Measurements from ENCODE around the gene DRAXIN. TPM values are rescaled to one million over a fixed set of nuclear protein-coding genes. Genes with fewer than 3 reads are reported as not detected.
A peak's percentile ranks its signal among the peaks of the same experiment; 100 is the strongest.

Gene DRAXIN
- total RNA-seq, 2 experiments from 2014 or later, result 3.5 to 4.1 TPM

DNA sequence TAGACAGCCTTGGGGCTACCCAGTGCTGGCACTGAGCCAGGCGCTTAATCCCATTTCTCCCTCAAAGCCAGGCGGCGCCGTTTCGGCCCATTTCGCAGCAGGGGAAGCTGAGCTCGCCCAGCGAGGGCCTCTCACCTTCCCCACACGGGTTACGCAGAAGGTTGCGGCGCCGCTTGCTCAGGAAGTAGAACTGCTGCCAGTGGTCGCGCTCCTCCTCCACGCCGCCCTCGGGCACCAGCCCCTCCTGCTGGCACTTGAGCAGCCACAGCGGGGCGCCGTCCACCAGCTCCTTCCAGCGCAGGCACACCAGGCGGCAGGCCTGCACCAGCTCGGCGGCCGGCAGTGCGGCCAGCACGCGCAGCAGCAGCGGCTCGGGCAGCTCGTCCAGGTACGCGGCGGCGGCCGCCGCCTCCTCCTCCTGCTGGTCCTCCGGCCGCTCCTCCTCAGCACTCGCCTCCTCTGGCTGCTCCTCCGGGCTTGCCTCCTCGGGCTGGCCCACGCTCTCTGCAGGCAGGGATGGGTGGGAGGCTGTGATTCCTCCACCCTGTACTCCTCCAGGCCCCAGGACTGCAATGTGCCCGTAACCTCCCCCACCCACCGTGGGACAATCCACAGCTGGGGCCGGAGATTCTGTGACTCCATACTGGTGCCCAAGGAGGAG is 41.0 kb upstream of the DRAXIN start:
- H3K36me3 Mint-ChIP-seq, result no peaks in the 10 kb centered on the region
- peaks cover 18% of the 10 kb centered on the region for H3K4me1 Mint-ChIP-seq
- H3K27me3 Mint-ChIP-seq, result no peaks in the 10 kb centered on the region
- peak; percentile 85 for ATAC-seq (ENCODE audit: low read depth)
- H3K4me3 Mint-ChIP-seq, result peak overlapping the region; percentile 61
- peak overlapping the region; percentile 65 for H3K27ac Mint-ChIP-seq
- DNase-seq, result peak; percentile 88
- POLR2A ChIA-PET, result interaction anchor here (0.6 to 8.2 kb wide), 9 partner anchors 13 to 638 kb away, joined by 3 to 86 read pairs (median 10); partner anchors contain the start of genes AGTRAP and FBXO6
- H3K9me3 Mint-ChIP-seq, result no peaks in the 10 kb centered on the region

DNA sequence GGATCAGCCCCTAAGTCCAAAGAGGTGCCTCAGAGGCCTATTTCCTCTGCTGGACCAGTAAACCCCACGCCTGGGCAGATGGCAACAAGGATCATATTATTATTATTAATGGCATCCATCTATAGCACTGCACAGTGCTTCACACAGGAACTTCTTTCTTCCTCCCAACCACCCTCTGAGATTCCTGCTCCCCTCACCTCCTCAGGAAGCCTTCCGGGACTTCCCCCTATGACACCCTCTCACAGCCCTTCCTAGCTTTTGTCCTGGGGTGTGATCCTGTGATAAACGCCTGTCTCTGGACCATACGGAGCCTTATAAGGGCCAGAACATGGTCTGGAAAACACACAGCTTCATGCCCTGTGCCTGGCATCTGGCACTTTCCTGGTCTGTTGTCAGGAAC is 40.5 kb upstream of the DRAXIN start:
- POLR2A ChIA-PET, result interaction anchor here (0.8 to 8.2 kb wide), 6 partner anchors 13 to 639 kb away, joined by 3 to 86 read pairs (median 14); partner anchors contain the start of gene FBXO6
- no peak for DNase-seq
- Mint-ChIP-seq H3K4me1 (peaks cover 19% of the 10 kb centered on the region), H3K27ac (peak overlapping the region; percentile 72), H3K9me3 (no peaks in the 10 kb centered on the region), H3K27me3 (no peaks in the 10 kb centered on the region), H3K4me3 (peak overlapping the region; percentile 61), H3K36me3 (peaks cover 2% of the 10 kb centered on the region)
- no peak for ATAC-seq (ENCODE audit: low read depth)

DNA sequence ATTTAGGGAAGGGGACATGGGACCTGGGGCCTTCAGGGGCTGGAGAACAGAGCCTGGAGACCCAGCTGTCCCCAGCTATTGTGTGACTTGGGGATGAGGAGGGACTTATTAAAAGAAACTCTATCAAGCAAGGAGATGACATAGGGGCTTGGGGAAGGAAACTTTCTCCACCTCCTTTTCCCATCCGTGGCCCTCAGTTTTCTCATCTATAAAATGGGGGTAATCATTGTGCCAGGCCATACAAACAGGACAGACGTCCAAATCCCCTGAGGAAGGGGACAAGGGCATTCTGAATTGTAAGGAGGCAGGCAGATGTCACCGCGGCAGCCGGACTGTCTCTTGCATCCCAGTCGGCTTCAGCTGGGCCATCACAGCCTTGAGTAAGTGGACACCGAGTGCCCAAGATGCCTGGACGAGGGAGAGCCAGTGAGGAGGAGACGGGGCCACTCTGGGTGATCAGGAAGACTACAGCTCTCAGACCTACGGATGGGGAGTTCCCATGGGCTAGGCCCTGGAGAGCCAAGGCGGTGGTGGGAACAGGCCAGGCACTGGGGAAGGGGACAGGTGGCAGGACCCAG is 39.2 kb upstream of the DRAXIN start:
- H3K27ac Mint-ChIP-seq, result peak overlapping the region; percentile 64
- DNase-seq (no peak), ATAC-seq (ENCODE audit: low read depth) (no peak)
- H3K4me1 Mint-ChIP-seq, result peaks cover 19% of the 10 kb centered on the region
- no peak overlapping the region for H3K4me3 Mint-ChIP-seq
- H3K9me3 Mint-ChIP-seq, result no peaks in the 10 kb centered on the region
- no peaks in the 10 kb centered on the region for H3K27me3 Mint-ChIP-seq
- peaks cover 5% of the 10 kb centered on the region for H3K36me3 Mint-ChIP-seq
- POLR2A ChIA-PET, result interaction anchor here (2.0 to 8.2 kb wide), 4 partner anchors 11 to 256 kb away, joined by 8 to 86 read pairs (median 46); partner anchors contain the start of gene FBXO6

DNA sequence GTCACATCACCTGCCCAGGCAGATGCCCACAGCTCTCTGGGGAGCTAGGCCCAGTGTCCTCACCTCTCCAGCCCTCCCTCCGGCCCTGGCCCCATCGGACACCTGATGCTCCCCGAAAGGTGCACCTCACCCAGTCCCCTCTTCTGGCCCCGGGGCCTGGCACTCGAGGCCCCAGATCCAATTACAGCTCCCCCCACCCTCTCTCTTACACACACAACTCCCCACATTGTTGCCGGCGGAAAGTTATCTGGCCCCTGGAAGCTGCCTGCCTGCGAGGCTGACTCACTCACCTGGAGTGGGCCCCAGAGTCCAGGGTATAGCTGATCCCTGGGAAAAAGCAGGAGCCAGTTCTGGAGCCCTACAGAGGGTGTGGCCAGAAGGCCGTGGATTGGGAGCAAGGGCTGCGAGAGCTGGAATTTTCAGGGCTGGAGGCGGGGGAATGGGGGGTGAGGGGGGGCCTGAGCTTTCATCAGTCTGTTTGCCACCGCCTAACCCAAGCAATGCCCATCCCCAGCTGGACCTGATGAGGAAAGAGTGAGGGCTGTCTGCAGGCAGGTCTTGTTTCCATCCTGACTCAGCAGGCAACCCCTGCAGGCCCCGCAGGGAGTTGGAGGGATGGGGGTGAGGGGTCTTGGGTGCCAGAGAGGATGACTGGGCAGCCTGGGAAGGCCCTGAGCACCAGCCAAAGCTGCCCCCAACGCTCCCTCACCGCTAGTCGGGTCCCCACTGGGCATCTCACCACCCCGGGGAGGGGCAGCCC is 38.2 kb upstream of the DRAXIN start:
- Mint-ChIP-seq H3K4me1 (peaks cover 19% of the 10 kb centered on the region), H3K36me3 (peaks cover 12% of the 10 kb centered on the region), H3K9me3 (no peaks in the 10 kb centered on the region), H3K4me3 (peak overlapping the region; percentile 48), H3K27me3 (no peaks in the 10 kb centered on the region), H3K27ac (peak overlapping the region; percentile 12)
- POLR2A ChIA-PET, result interaction anchor here (0.8 to 8.2 kb wide), 6 partner anchors 10 to 255 kb away, joined by 3 to 86 read pairs (median 8); partner anchors contain the start of genes CLCN6, FBXO6 and MTHFR
- ATAC-seq (ENCODE audit: low read depth), result no peak
- DNase-seq, result no peak

DNA sequence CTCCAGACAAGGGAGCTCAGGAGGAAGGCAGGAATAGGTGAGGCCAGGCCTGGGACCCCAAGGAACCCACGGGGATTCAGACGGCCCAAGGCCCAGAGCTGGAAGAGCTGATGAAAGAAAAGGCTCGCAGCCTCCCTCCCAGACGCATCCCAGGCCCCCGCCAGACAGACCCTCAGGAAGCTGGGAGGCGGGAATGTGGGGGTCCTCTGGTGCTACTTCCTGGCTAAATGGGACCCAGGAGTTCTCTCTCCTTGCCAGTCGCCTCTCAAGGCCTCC is 37.7 kb upstream of the DRAXIN start:
- Mint-ChIP-seq H3K27ac (peak overlapping the region; percentile 42), H3K9me3 (no peaks in the 10 kb centered on the region), H3K27me3 (no peaks in the 10 kb centered on the region), H3K36me3 (peaks cover 14% of the 10 kb centered on the region), H3K4me3 (peak overlapping the region; percentile 48), H3K4me1 (peaks cover 19% of the 10 kb centered on the region)
- ATAC-seq (ENCODE audit: low read depth) (no peak), DNase-seq (no peak)
- POLR2A ChIA-PET, result interaction anchor here (1.2 to 8.2 kb wide), 5 partner anchors 10 to 254 kb away, joined by 3 to 86 read pairs (median 8); partner anchors contain the start of gene FBXO6

DNA sequence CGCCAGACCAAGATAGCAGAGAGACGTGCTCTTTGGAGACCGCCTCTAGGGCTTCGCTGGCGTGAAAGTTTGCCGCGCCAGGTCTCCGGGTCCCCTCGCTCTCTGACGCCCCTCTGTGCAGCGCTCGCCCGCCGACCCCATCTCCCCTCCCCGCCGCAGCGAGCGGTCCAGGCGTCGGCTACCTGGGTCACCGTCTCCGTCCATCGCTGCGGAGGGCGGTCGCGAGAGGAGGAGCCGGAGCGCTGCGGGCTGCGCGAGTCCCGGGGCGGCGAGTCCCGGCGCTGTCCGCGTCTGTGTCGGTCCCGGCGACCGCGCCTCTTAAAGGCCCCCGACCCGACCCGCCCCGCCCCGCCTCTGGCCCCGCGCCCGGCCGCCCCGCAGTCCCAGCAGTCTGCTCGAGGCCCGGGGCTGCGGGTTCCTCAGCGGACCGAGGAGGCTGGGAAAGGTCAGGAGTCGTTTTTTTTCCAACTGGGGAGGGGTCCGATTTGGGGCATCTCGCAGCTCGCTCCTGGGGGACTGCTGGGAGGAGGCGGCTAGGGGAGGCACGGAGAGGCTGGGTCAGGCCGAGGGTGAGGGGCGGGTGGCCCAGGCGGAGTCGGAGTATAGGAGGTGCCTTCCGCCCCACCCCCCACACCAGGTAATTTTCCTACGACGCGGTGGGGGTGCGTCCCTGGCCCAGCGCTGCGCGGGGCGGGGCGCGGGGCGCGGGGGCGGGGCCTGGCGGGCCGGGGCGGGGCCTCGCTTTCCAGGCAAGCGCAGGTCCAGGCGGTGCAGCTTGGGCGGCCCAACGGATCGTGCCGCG is 37.2 kb upstream of the DRAXIN start, which contains the start of the genes FBXO2 and FBXO44:
Gene FBXO2, minus strand, starts transcription at position 293 of the 802 bp plus-strand sequence. Its CDS starts 89 bp downstream, at position 204.
Gene FBXO44, plus strand, starts transcription at position 741 of the 802 bp plus-strand sequence. CDS start 959 bp downstream, outside the sequence.
- peak; percentile 75 for DNase-seq
- peaks cover 14% of the 10 kb centered on the region for H3K36me3 Mint-ChIP-seq
- H3K4me3 Mint-ChIP-seq, result peak within 1 kb of the TSS; percentile 82
- peaks cover 19% of the 10 kb centered on the region for H3K4me1 Mint-ChIP-seq
- POLR2A ChIA-PET, result interaction anchor here (0.5 to 8.2 kb wide), 7 partner anchors 9 to 256 kb away, joined by 3 to 86 read pairs (median 4); partner anchors contain the start of gene FBXO6
- peak; percentile 61 for ATAC-seq (ENCODE audit: low read depth)
- no peaks in the 10 kb centered on the region for H3K9me3 Mint-ChIP-seq
- H3K27me3 Mint-ChIP-seq, result no peaks in the 10 kb centered on the region
- peak within 1 kb of the TSS; percentile 72 for H3K27ac Mint-ChIP-seq

DNA sequence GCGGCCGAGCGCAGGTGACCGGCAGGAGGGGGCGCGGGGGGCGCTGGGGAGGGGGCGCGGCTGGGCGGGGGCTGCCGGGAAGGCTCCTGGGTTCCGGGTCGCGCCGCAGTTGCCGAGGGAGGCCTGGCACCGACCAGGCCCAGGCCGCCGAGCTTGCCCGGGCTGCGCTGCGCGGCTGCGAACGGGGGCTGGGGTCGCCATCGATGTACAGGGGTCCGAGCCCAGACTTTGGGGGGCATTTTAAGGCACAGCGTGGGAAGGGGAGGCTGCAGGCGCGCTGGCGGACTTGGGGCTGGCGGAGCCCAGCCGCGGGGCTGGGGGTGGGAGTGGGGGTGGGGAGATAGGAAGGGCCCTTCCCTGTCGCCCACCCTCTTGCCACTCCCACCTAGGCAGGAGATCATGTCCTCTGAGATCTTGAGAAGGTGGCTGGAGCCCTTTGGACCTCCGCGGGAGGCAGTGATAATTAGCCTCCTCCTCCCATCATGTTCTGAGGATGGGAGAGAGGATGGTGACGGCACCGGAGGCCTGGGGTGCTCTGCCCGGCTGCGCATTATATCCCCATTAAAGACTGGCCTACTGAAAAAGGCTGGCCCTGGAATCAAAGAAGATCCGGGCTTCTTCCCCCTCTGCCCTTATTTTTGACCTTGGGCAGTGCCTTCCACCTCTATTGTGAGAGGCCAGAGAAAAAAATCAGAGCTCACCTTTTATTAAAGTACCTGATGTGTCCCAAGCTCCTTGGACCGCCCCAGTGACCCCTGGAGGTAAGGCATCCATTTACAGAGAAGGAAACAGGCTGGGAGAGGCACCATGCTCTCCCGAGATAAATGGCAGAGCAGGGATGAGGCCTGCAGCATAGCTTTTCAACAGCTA is 36.3 kb upstream of the DRAXIN start:
- peaks cover 16% of the 10 kb centered on the region for H3K4me1 Mint-ChIP-seq
- H3K4me3 Mint-ChIP-seq, result peak overlapping the region; percentile 82
- no peak for DNase-seq
- peaks cover 16% of the 10 kb centered on the region for H3K36me3 Mint-ChIP-seq
- H3K9me3 Mint-ChIP-seq, result no peaks in the 10 kb centered on the region
- peak; percentile 20 for ATAC-seq (ENCODE audit: low read depth)
- H3K27ac Mint-ChIP-seq, result peak overlapping the region; percentile 72
- no peaks in the 10 kb centered on the region for H3K27me3 Mint-ChIP-seq
- POLR2A ChIA-PET, result interaction anchor here (0.5 to 8.2 kb wide), 10 partner anchors 8 to 255 kb away, joined by 3 to 86 read pairs (median 4); partner anchors contain the start of gene FBXO6

DNA sequence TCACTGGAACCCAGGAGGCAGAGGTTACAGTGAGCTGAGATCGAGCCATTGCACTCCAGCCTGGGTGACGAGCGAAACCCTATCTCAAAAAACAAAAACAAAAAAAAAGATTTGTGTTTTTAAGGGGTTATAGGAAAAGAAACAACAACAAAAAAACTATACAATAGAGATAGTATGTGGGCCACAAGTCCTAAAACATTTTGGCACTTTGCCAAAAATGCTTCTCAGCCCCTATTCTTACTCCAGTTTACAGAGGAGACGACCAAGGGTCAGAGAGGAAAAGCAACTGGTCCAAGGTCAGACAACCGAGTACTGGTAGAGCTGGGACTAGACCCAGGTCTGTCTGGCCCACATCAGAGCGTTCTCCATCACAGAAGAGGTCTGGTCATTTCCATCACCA is 33.9 kb upstream of the DRAXIN start:
- ATAC-seq (ENCODE audit: low read depth), result no peak
- no peaks in the 10 kb centered on the region for H3K9me3 Mint-ChIP-seq
- no peak overlapping the region for H3K4me3 Mint-ChIP-seq
- H3K27ac Mint-ChIP-seq, result no peak overlapping the region
- peaks cover 10% of the 10 kb centered on the region for H3K4me1 Mint-ChIP-seq
- POLR2A ChIA-PET, result interaction anchor here (1.5 kb wide), 1 partner anchor 62 kb away, joined by 4 read pairs; no protein-coding TSS in a partner anchor
- DNase-seq, result no peak
- peaks cover 25% of the 10 kb centered on the region for H3K36me3 Mint-ChIP-seq
- no peaks in the 10 kb centered on the region for H3K27me3 Mint-ChIP-seq

DNA sequence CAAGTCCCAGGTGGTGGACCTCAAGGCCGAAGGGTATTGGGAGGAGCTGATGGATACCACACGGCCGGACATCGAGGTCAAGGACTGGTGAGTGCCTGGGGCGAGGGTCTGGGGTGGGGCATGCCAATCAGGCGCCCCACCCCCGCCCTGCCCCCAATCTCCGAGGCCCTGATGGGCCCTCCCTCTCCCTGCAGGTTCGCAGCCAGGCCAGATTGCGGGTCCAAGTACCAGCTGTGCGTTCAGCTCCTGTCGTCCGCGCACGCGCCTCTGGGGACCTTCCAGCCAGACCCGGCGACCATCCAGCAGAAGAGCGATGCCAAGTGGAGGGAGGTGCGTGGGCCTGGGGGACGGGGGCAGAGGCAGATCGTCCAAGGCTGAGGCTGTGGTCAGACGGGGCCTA is 33.0 kb upstream of the DRAXIN start:
- Mint-ChIP-seq H3K9me3 (no peaks in the 10 kb centered on the region), H3K4me3 (no peak overlapping the region), H3K36me3 (peaks cover 27% of the 10 kb centered on the region), H3K4me1 (peaks cover 4% of the 10 kb centered on the region), H3K27ac (no peak overlapping the region), H3K27me3 (no peaks in the 10 kb centered on the region)
- DNase-seq (no peak), ATAC-seq (ENCODE audit: low read depth) (no peak)
- POLR2A ChIA-PET, result interaction anchor here (1.2 kb wide), 1 partner anchor 250 kb away, joined by 3 read pairs; no protein-coding TSS in a partner anchor

DNA sequence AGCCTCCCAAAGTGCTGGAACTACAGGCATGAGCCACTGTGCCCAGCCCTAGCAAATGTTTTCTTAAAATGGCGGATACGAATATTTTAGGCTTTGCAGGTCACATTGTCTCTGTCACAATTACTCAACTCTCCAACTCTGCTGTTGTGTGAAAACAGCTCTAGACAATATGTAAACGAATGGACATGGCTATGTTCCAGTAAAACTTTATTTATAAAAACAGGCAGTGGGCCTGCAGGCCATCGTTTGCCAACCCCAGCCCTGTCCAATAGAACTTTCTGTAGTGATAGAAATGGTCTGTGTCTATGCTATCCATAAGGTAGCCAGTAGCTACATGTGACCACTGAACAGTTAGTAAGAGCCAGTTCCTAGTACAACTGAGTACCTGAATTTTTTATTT is 31.8 kb upstream of the DRAXIN start:
- H3K27ac Mint-ChIP-seq, result no peak overlapping the region
- H3K4me1 Mint-ChIP-seq, result peaks cover 7% of the 10 kb centered on the region
- DNase-seq, result no peak
- POLR2A ChIA-PET, result no interaction called here
- H3K27me3 Mint-ChIP-seq, result no peaks in the 10 kb centered on the region
- no peak overlapping the region for H3K4me3 Mint-ChIP-seq
- peaks cover 27% of the 10 kb centered on the region for H3K36me3 Mint-ChIP-seq
- no peak for ATAC-seq (ENCODE audit: low read depth)
- no peaks in the 10 kb centered on the region for H3K9me3 Mint-ChIP-seq

DNA sequence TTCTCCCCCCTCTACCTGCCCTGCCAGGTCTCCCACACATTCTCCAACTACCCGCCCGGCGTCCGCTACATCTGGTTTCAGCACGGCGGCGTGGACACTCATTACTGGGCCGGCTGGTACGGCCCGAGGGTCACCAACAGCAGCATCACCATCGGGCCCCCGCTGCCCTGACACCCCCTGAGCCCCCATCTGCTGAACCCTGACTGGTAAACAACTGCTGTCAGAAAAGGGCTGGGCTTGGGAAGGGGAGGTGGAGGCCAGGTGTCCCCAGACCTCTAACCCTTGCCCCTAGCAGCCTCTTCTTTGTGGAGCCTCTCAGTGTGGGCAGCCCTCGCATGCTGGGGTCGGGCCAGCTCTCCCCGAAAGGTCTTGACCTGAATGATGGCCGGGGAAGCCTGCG is 30.4 kb upstream of the DRAXIN start:
- Mint-ChIP-seq H3K27ac (no peak overlapping the region), H3K9me3 (no peaks in the 10 kb centered on the region), H3K4me1 (peaks cover 7% of the 10 kb centered on the region), H3K4me3 (no peak overlapping the region), H3K36me3 (peaks cover 27% of the 10 kb centered on the region), H3K27me3 (no peaks in the 10 kb centered on the region)
- ATAC-seq (ENCODE audit: low read depth) (no peak), DNase-seq (no peak)
- POLR2A ChIA-PET, result interaction anchor here (5.8 kb wide), 1 partner anchor 59 kb away, joined by 86 read pairs; no protein-coding TSS in a partner anchor
